SU-DHL-6 (cell line): Measurements from ENCODE around the gene HERC4.

ENCODE experiments used
- EZH2phosphoT487 ChIP-seq: fragments of 200-600 bp; sonication (generic), shearing (Covaris generic); conservative IDR thresholded peaks from 2 replicates; pipeline ENCODE4 v1.6.1; 2018; ENCODE audit warnings: mild to moderate bottlenecking, antibody characterized with exemption, low read length, moderate library complexity, mixed read lengths
- TF ChIP-seq, protein P1 (sequence below): fragments of 200-600 bp; sonication (generic); IDR thresholded peaks from one replicate; pipeline ENCODE4 v1.5.1; 2017; ENCODE audit warnings: antibody characterized with exemption, mild to moderate bottlenecking, low read length, moderate library complexity; ENCODE audit not compliant: insufficient read depth, poor library complexity, severe bottlenecking

DNA sequence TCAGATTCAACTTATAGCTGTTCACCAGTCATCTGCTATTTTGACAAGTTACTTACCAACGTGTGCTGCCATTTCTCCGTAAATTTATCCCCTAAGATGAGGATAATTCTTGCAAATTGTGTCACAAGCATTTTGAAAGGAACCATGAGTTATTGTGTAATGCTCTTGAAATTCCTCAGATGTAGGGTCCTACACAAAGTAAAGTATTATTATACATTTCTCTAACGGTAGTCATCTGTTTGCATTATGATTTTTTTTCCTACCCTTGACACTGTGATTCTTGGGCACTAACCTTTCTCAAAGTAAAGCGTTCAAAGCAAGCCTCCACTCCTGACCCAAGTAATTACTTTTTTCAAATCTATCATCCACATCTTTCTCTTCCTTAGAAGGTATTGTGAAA, 8.1 kb downstream of the HERC4 start:
- TF ChIP-seq, protein P1, sequence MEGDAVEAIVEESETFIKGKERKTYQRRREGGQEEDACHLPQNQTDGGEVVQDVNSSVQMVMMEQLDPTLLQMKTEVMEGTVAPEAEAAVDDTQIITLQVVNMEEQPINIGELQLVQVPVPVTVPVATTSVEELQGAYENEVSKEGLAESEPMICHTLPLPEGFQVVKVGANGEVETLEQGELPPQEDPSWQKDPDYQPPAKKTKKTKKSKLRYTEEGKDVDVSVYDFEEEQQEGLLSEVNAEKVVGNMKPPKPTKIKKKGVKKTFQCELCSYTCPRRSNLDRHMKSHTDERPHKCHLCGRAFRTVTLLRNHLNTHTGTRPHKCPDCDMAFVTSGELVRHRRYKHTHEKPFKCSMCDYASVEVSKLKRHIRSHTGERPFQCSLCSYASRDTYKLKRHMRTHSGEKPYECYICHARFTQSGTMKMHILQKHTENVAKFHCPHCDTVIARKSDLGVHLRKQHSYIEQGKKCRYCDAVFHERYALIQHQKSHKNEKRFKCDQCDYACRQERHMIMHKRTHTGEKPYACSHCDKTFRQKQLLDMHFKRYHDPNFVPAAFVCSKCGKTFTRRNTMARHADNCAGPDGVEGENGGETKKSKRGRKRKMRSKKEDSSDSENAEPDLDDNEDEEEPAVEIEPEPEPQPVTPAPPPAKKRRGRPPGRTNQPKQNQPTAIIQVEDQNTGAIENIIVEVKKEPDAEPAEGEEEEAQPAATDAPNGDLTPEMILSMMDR: no peak
- no peak for TF ChIP-seq EZH2phosphoT487
